BLaER1 (cell line): ENCODE measurements around the gene COX4I1.

ENCODE experiments used
- H3K27ac ChIP-seq: shearing (Covaris generic); formaldehyde crosslinking; 2 replicates; pipeline ENCODE4 v1.8.1; 2022
- H3K27me3 ChIP-seq: shearing (Covaris generic); formaldehyde crosslinking; 2 replicates; pipeline ENCODE4 v1.8.1; 2022
- H3K36me3 ChIP-seq: shearing (Covaris generic); formaldehyde crosslinking; 2 replicates; pipeline ENCODE4 v1.8.1; 2022
- H3K4me1 ChIP-seq: shearing (Covaris generic); formaldehyde crosslinking; 2 replicates; pipeline ENCODE4 v1.8.1; 2022
- H3K4me2 ChIP-seq: shearing (Covaris generic); formaldehyde crosslinking; 2 replicates; pipeline ENCODE4 v1.8.1; 2022
- H3K4me3 ChIP-seq: shearing (Covaris generic); formaldehyde crosslinking; 2 replicates; pipeline ENCODE4 v1.8.1; 2022
- H3K9ac ChIP-seq: shearing (Covaris generic); formaldehyde crosslinking; 2 replicates; pipeline ENCODE4 v1.8.1; 2022
- H3K9me3 ChIP-seq: shearing (Covaris generic); formaldehyde crosslinking; 2 replicates; pipeline ENCODE4 v1.8.1; 2022
- H4K20me1 ChIP-seq: shearing (Covaris generic); formaldehyde crosslinking; 2 replicates; pipeline ENCODE4 v1.8.1; 2022
- Cebpa-rat ChIP-seq: shearing (Covaris generic); IDR thresholded peaks from 2 replicates; pipeline ENCODE4 v1.8.1; 2022

COX4I1 gene

DNA sequence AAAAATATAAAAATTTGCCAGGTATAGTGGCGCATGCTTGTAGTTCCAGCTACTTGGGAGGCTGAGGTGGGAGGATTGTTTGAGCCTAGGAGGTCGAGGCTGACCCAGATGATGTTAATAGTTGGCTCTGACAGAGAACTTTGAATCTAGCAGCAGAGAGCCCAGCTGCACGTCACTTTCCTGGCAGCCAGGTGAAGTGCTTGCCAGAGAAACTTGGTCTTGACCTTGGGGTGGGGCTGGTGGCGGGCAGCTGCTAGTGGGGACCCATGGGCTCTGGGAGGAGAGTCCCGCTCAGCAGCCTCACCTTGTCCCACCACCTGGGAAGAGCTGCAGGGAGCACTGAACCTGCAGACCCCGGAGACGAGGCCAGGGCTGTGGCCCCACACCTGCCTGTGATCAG, 45.5 kb upstream of the COX4I1 start:
- Histone ChIP-seq H3K9ac (peak overlapping the region; percentile 52; the same call in 1 of the 2 replicates), H3K4me3 (peak overlapping the region; percentile 52), H4K20me1 (peaks cover 26% of the 10 kb centered on the region), H3K27me3 (no peaks in the 10 kb centered on the region), H3K4me1 (peaks cover 96% of the 10 kb centered on the region), H3K27ac (peak overlapping the region; percentile 65), H3K36me3 (no peaks in the 10 kb centered on the region), H3K9me3 (no peaks in the 10 kb centered on the region), H3K4me2 (peak overlapping the region; percentile 99)
- TF ChIP-seq Cebpa-rat: no peak

DNA sequence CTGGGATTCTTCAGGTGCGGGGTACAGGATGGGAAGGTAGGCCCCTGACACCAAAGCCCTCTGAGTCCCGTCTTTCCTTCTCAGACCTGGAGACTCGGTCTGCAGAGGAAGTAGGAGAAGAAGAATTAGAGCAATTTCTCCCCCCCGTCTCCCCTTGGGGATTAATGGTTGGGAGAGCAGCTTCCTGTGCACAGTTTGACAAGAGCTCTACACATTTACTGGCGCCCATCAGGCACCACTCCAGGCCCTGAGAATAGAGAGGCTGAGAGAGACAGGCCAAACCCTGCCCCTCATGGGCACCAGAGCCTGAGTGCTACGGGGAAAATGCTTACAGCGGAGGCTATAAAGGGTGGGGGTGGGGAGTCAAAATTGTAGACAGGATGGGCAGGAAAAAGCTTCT, 45.1 kb upstream of the COX4I1 start:
- Histone ChIP-seq H3K27ac (peak overlapping the region; percentile 65), H3K9me3 (no peaks in the 10 kb centered on the region), H3K9ac (0 out of 2 replicates have a peak overlapping the region, but pooled peaks have one; percentile 52), H3K36me3 (no peaks in the 10 kb centered on the region), H3K4me1 (peaks cover 96% of the 10 kb centered on the region), H4K20me1 (peaks cover 22% of the 10 kb centered on the region), H3K4me3 (peak overlapping the region; percentile 52), H3K4me2 (peak overlapping the region; percentile 99), H3K27me3 (no peaks in the 10 kb centered on the region)
- TF ChIP-seq Cebpa-rat: no peak

DNA sequence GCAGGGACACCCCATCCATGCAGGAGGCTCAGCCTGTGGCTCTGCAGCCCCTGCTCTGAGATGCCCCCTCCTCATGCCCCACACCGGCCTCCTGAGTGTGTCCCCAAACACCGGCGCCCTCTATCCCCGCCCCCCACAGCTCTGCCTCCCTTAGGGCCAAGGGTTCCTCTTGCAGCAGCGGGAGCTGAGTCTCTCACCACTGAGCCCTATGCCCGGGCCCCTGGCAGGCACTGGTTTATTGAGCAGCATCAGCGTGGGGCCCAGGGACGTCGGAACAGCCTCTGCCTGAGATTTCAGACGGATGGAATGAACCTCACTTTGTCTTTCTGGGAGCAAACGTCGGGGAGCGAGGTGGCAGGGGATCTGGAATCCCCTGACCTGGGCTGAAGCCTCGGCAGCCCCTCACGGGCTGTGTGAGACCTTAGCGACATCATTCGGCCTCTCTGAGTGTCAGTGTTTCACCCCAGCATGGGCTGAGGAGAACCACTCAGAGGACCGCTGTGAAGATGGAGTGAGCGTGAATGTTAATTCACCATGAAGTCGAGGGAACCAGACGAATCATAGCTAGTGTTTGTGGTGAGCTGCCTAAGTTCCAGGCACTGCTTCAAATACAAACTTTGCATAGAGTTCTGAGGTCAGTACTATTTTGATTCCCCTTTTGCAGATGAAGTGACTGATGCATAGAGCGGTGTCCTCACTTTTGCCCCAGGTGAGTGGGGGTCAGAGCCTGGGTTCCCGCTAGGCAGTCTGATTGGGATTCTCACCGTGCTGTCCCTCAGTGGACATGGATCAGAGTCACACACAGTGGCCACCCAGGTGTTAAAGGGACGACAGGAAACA, 43.3 kb upstream of the COX4I1 start:
- no peaks in the 10 kb centered on the region for H3K36me3 ChIP-seq
- H3K4me2 ChIP-seq: peak overlapping the region; percentile 99
- no peaks in the 10 kb centered on the region for H3K9me3 ChIP-seq
- H3K27me3 ChIP-seq: no peaks in the 10 kb centered on the region
- H3K4me1 ChIP-seq: peaks cover 94% of the 10 kb centered on the region
- peak overlapping the region; percentile 65 for H3K27ac ChIP-seq
- H4K20me1 ChIP-seq: peaks cover 15% of the 10 kb centered on the region
- TF ChIP-seq Cebpa-rat: no peak
- H3K4me3 ChIP-seq: peak overlapping the region; percentile 41; the same call in 1 of the 2 replicates
- peak overlapping the region; percentile 67 for H3K9ac ChIP-seq

DNA sequence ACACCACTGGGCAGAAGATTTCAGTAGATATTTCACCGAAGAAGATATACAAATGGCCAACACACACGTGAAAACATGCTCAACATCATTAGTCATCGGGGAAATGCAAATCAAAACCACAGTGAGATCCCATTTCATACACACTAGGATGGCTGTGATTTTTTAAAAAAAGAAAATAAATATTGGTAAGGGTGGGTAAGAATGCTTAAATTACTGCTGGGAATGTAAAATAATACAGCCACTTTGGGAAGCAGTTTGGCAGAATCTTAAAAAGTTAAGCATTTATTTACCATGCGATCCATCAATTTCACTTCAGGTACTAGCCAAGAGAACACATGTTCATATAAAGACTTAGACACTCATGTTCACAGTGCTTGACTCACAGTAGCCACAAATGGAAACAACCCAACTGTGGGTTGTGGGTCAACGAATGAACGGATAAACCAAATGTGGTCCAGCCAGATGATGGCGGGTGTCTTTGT, 42.1 kb upstream of the COX4I1 start:
- Histone ChIP-seq H4K20me1 (peaks cover 5% of the 10 kb centered on the region), H3K36me3 (no peaks in the 10 kb centered on the region), H3K27me3 (no peaks in the 10 kb centered on the region), H3K4me1 (peaks cover 94% of the 10 kb centered on the region), H3K9me3 (no peaks in the 10 kb centered on the region), H3K4me2 (peak overlapping the region; percentile 99), H3K9ac (no peak overlapping the region), H3K27ac (peak overlapping the region; percentile 65; the same call in 1 of the 2 replicates), H3K4me3 (no peak overlapping the region; the same call in 1 of the 2 replicates)
- no peak for TF ChIP-seq Cebpa-rat

DNA sequence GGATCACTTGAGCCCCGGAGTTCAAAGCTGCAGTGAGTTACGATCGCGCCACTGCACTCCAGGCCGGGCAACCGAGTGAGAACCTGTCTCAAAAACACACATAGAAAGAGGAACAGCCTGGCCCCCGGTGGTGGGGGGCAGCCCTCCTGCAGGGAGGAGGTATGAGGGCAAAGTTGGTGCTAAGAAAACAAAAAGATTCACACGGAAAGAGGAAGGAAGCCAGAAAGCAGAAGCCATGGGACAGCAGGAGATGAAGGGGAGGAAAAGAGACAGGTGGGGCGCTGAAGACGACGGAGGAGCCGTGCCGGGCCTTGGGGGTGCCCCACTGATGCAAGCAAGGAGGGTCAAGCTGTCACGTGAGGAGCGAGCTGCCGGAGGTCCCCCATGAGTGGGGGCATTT, 40.4 kb upstream of the COX4I1 start:
- no peaks in the 10 kb centered on the region for H3K27me3 ChIP-seq
- peak overlapping the region; percentile 99 for H3K4me2 ChIP-seq
- no peaks in the 10 kb centered on the region for H3K9me3 ChIP-seq
- H3K9ac ChIP-seq: no peak overlapping the region
- TF ChIP-seq Cebpa-rat: no peak
- no peak overlapping the region for H3K4me3 ChIP-seq
- H3K36me3 ChIP-seq: no peaks in the 10 kb centered on the region
- H4K20me1 ChIP-seq: no peaks in the 10 kb centered on the region; the same call in 1 of the 2 replicates
- H3K27ac ChIP-seq: peak overlapping the region; percentile 20
- H3K4me1 ChIP-seq: peaks cover 84% of the 10 kb centered on the region

DNA sequence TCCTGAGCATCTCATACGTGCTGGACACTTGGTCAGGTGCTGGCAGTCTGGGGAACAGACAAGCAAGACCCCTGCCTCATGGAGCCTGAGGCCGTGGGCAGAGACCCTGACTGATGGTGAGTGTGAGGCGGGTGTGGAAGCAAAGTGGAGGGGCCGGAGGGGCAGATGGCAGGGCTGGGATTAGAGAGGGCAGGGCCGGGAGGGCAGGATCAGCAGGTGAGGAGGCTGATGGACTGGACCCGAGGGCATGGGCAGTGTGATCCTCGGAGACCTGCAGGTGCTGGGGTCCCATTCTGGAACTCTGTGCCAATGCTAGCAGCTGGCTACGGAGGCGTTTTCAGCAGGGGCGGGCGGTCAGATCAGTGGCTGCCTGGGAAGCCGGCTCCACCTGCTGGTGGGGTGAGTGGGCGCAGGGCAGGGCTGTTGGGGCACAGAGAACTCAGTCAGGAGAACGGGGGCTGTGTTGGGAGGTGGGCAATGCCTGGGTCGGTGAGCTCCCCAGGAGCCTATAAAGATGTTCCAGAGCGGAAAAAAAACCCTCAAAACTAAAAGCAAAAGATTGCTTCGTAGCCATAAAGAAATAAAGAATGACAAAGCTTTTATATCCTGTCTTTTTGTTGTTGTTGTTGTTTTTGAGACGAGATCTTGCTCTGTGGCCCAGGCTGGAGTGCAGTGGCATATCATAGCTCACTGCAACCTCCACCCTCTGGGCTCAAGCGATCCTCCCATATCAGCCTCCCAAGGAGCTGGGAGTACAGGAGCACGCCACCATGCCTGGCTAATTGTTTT, 39.7 kb upstream of the COX4I1 start:
- Histone ChIP-seq H3K4me1 (peaks cover 77% of the 10 kb centered on the region), H4K20me1 (no peaks in the 10 kb centered on the region; the same call in 1 of the 2 replicates), H3K27ac (0 out of 2 replicates have a peak overlapping the region, but pooled peaks have one; percentile 20), H3K9ac (no peak overlapping the region), H3K4me3 (no peak overlapping the region), H3K27me3 (no peaks in the 10 kb centered on the region), H3K36me3 (no peaks in the 10 kb centered on the region), H3K9me3 (no peaks in the 10 kb centered on the region), H3K4me2 (peak overlapping the region; percentile 99)
- TF ChIP-seq Cebpa-rat: no peak

DNA sequence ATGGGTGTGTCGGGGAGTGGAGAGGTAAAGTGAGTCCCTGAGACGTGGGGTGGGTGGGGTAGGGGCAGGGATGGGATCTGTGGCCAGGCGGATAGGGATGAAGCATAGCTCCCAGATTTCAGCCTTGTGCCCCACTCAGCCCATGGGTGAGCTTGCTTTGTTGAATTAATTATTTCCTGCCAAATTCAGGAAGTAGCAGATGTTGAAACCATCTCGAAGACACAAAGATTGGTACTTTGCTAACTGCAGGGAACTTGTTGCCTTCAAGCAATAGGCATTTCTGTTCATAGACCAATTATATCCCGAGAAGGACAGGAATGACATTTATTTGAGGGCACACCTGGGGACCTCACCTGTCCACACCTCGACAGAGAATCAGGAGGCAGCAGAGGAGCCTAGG, 37.6 kb upstream of the COX4I1 start:
- Histone ChIP-seq H3K4me3 (no peak overlapping the region), H3K9ac (no peak overlapping the region), H3K27me3 (no peaks in the 10 kb centered on the region), H4K20me1 (no peaks in the 10 kb centered on the region; the same call in 1 of the 2 replicates), H3K27ac (peak overlapping the region; percentile 14; the same call in 1 of the 2 replicates), H3K36me3 (no peaks in the 10 kb centered on the region), H3K4me1 (peaks cover 57% of the 10 kb centered on the region), H3K4me2 (peak overlapping the region; percentile 68), H3K9me3 (no peaks in the 10 kb centered on the region)
- TF ChIP-seq Cebpa-rat: no peak

DNA sequence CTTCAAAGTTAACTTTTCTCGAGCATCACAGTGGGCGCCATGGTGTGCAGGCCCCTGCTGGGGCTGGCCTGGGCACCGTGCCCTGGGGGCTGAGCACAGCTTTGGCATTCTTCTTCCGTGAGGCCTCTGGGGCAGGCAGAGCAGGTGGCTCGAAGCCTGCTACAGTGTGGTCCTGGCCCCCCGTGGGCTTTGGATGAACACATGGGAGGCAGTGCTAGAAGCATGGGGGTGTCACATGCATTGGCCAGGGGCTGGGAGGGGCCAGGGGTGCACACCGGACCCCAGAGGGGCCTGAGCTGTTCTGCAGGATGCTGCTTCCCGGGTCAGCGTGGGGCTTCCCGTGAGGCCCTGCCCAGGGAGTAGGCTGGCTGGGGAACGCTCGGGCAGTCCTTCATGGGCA, 36.5 kb upstream of the COX4I1 start:
- no peaks in the 10 kb centered on the region for H3K36me3 ChIP-seq
- no peaks in the 10 kb centered on the region for H3K9me3 ChIP-seq
- H4K20me1 ChIP-seq: no peaks in the 10 kb centered on the region
- TF ChIP-seq Cebpa-rat: no peak
- no peak overlapping the region for H3K9ac ChIP-seq
- peaks cover 46% of the 10 kb centered on the region for H3K4me1 ChIP-seq
- no peak overlapping the region for H3K27ac ChIP-seq
- H3K4me2 ChIP-seq: peak overlapping the region; percentile 68
- no peak overlapping the region for H3K4me3 ChIP-seq
- no peaks in the 10 kb centered on the region for H3K27me3 ChIP-seq

DNA sequence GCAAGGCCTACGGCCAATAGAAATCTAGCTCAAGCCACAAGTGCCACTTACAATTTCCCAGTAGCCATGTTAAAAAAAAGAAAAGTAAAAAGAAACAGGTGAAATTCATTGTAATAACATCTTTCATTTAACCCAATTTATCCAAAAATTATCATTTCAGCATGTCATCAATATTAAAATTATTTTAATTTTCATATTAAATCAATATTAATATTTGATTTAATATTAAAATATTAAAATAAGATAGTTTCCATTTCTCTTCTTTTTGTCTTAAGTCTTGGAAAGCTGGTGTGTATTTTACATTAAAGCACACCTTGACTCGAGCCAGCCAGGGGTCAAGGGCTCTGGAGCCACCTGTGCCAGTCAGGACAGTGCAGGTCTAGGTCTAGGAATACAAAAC, 35.9 kb upstream of the COX4I1 start:
- no peaks in the 10 kb centered on the region for H3K9me3 ChIP-seq
- H3K9ac ChIP-seq: no peak overlapping the region
- no peak overlapping the region for H3K4me2 ChIP-seq
- no peak for TF ChIP-seq Cebpa-rat
- H3K4me1 ChIP-seq: peaks cover 39% of the 10 kb centered on the region
- H4K20me1 ChIP-seq: no peaks in the 10 kb centered on the region
- H3K27me3 ChIP-seq: no peaks in the 10 kb centered on the region
- no peak overlapping the region for H3K27ac ChIP-seq
- H3K36me3 ChIP-seq: no peaks in the 10 kb centered on the region
- no peak overlapping the region for H3K4me3 ChIP-seq
